Adrenal gland (tissue), 12 donors: ENCODE measurements around the gene PSMD12. TPM values are rescaled to one million over a fixed set of nuclear protein-coding genes. Genes with fewer than 3 reads are reported as not detected.
"Not testable (repeated sequence)": the region's sequence is repeated elsewhere in the genome, so short reads cannot be mapped to it uniquely, and the experiment has no call there.

Source experiments
- DNase-seq, 7 donors: peaks; one replicate each; pipeline ENCODE4 v3.0.0-alpha.2; 2019 to 2020
- H3K27ac ChIP-seq, 5 donors: fragments of 200-600 bp; sonication (generic) in 4 of 5; 1 replicate in 3 of 5; 2 replicates in 2 of 5; pipeline versions ENCODE4 v1.5.1 to v1.8.0; 2016 to 2020; ENCODE audit warnings: mild to moderate bottlenecking in 1 of 5
- H3K27me3 ChIP-seq: fragments of 200-600 bp; 2 replicates; pipeline ENCODE4 v1.8.0; 2021
- H3K36me3 ChIP-seq, 2 donors: fragments of 200-600 bp; replicated peaks in 1 of 2; 1 replicate in 1 of 2; 2 replicates in 1 of 2; pipeline versions ENCODE4 v1.5.1 to v1.8.0; 2018 to 2022
- H3K4me1 ChIP-seq, 2 donors: fragments of 200-600 bp; replicated peaks in 1 of 2; 1 replicate in 1 of 2; 2 replicates in 1 of 2; pipeline versions ENCODE4 v1.5.1 to v1.8.0; 2018 to 2021
- H3K4me3 ChIP-seq, 4 donors: fragments of 200-600 bp; sonication (generic) in 3 of 4; one replicate each; pipeline ENCODE4 v1.5.1; 2016 to 2018
- H3K9me3 ChIP-seq, 3 donors: fragments of 200-600 bp; sonication (generic) in 1 of 3; replicated peaks in 1 of 3; 1 replicate in 2 of 3; 2 replicates in 1 of 3; pipeline versions ENCODE4 v1.5.1 to v1.8.0; 2016 to 2021
- POLR2A ChIP-seq, 2 donors: fragments of 450-650 bp; IDR thresholded peaks; one replicate each; pipeline ENCODE4 v1.6.1; 2017; ENCODE audit warnings: antibody characterized with exemption in 2 of 2, mild to moderate bottlenecking in 2 of 2, moderate library complexity in 1 of 2
- WGBS, 4 donors: extraction: QIAGEN DNeasy Blood & Tissue Kit in 2 of 4; methylation state at CpG; one replicate each; pipeline versions ENCODE4 v1.1.5 to v1.1.7; 2013 to 2017; 5-methylcytosine and 5-hydroxymethylcytosine counted together
- intact Hi-C, 2 donors: fragments of 100-400 bp; cut with DNase I; formaldehyde crosslinking; loops; one replicate each; pipeline versions ENCODE4 v1.14.1 to v1.15.0; 2022 to 2023
- polyA plus RNA-seq, 3 donors: library from polyadenylated mRNA; stranded (reverse); fragments of 200-250 nt in 2 of 3; fragments of 350-450 nt in 1 of 3; fragmentation: Illumina TruSeq in 1 of 3; extraction: RNeasy Lipid Tissue Mini Kit (QIAGEN cat#74804) in 1 of 3; gene quantifications; one replicate each; pipeline ENCODE4 v1.2.3, GENCODE V29; 2013 to 2014
- total RNA-seq, 9 donors: library from RNA; depleted of rRNA in 4 of 9; stranded (reverse); fragments of >200 nt in 4 of 9; fragments of 120-200 nt in 1 of 9; fragmentation: NEBNext Ultra II Directional in 1 of 9; extraction: Animal tissue kit (Norgen Biotek cat#: 25700) in 1 of 9; gene quantifications; one replicate each; pipeline versions ENCODE4 v1.1.0 to v1.2.4, GENCODE V29; 2013 to 2023
- TF ChIP-seq, protein P1 (sequence below), 6 experiments: fragments of 450-650 bp in 4 of 6; fragments of 200-600 bp in 2 of 6; sonication (generic) in 1 of 6; IDR thresholded peaks; 1 replicate in 5 of 6; 2 replicates in 1 of 6; pipeline versions ENCODE4 v1.5.1 to v1.8.0; 2016 to 2021; ENCODE audit warnings: antibody characterized with exemption in 6 of 6, mild to moderate bottlenecking in 2 of 6, moderate library complexity in 1 of 6
- donor health status: healthy with polysubstance abuse.
- donor health status: Bipolar disorder and iron deficiency.
- donor health status: DM: yes; HTN: yes; CAD: no.
- donor health status: DM: no; HTN: no; CAD: no.
- donor health status: DM: no; HTN: no; CAD: no.
- donor health status: DM: yes; HTN: yes; CAD: no.

Gene PSMD12
- total and polyA plus RNA-seq, 12 donors: 19.7 to 163 (median 38.3) TPM

DNA sequence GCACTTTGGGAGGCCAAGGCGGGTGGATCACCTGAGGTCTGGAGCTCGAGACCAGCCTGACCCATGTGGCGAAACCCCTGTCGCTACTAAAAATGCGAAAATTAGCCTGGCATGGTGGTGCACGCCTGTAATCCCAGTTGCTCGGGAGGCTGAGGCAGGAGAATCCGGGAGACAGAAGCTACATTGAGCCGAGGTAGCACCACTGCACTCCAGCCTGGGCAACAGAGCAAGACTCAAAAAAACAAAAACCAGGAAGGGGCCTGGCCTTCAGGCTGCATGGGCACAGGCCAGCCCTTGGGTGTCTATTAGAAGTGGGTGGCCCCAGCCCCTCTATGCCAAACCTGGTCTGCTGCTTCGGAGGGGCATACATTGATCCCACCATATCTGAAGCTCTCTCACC, 56.0 kb downstream of the PSMD12 start:
- WGBS, 4 donors: 91 to 97% (median 95%) methylated on average over 9 to 10 of the region's 10 CpGs
- H3K4me1 ChIP-seq: peaks cover 0 to 7% of the 10 kb centered on the region in 2 donors

DNA sequence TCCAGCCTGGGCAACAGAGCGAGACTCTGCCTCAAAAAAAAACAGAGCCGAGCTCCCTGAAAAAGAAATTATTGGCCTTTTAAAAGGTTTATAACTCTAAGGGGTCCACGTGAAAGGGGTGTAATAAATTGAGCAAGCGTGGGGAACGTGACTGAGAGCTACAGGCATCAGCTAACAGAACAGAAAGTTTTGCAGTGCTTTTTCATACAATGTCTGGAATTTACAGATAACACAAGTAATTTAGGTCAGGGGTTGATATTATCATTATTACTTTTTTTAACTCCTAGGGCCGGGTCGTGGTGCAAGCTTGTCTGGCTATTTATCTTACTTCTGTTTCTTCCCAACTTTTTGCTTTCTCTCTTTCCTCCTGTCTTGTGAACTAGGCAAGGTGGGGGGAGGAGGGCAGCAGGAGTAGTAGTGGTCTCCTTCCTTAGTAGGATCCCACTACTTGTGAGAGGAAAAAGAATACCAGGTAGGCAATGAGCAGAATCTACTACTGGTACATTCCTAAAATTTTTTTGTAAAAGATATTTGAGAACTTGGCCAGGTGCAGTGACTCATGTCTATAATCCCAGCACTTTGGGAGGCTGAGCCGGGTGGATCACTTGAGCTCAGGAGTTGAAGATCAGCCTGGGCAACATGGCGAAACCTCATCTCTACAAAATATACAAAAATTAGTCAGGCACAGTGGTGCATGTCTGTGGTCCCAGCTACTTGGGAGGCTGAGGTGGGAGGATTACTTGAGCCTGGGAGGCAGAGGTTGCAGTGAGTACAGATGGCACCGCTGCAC, 60.7 kb downstream of the PSMD12 start:
- 60 to 70% (median 68%) methylated on average over 10 of the region's 10 CpGs for WGBS, 4 donors
- H3K27ac ChIP-seq, intact Hi-C loops, DNase-seq, H3K4me1 ChIP-seq, H3K27me3 ChIP-seq, H3K4me3 ChIP-seq, H3K9me3 ChIP-seq, H3K36me3 ChIP-seq: not testable (repeated sequence)

More for the DNA sequence above, 56.0 kb downstream of the PSMD12 start:
- no peak overlapping the region for H3K4me3 ChIP-seq
- H3K9me3 ChIP-seq: no peaks in the 10 kb centered on the region
- intact Hi-C loops: no loop called here
- H3K36me3 ChIP-seq: no peaks in the 10 kb centered on the region
- H3K27ac ChIP-seq: no peak overlapping the region
- DNase-seq: no peak
- no peaks in the 10 kb centered on the region for H3K27me3 ChIP-seq
- TF ChIP-seq POLR2A (IDR thresholded peaks at IDR 0.05): no peak
- TF ChIP-seq, protein P1, sequence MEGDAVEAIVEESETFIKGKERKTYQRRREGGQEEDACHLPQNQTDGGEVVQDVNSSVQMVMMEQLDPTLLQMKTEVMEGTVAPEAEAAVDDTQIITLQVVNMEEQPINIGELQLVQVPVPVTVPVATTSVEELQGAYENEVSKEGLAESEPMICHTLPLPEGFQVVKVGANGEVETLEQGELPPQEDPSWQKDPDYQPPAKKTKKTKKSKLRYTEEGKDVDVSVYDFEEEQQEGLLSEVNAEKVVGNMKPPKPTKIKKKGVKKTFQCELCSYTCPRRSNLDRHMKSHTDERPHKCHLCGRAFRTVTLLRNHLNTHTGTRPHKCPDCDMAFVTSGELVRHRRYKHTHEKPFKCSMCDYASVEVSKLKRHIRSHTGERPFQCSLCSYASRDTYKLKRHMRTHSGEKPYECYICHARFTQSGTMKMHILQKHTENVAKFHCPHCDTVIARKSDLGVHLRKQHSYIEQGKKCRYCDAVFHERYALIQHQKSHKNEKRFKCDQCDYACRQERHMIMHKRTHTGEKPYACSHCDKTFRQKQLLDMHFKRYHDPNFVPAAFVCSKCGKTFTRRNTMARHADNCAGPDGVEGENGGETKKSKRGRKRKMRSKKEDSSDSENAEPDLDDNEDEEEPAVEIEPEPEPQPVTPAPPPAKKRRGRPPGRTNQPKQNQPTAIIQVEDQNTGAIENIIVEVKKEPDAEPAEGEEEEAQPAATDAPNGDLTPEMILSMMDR (IDR thresholded peaks at IDR 0.05): no peak

DNA sequence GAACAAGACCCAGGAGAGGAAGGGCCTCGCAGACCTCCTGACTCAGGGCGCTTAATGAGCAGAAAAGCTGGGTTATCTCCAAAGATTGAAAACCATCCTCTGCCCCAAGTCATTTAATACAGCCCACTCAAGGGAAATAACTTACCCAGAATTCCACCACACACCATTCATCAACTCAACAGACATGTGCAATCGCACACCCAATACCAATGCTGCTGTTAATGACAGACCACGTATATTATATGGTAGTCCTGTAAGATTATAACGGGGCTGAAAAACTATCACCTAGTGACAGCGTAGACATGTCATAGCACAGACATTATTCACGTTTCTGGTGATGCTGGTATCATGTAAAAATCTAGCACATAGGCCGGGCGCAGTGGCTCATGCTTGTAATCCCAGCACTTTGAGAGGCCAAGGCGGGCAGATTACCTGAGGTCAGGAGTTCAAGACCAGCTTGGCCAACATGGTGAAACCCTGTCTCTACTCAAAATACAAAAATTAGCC, 68.9 kb downstream of the PSMD12 start:
- TF ChIP-seq POLR2A (IDR thresholded peaks at IDR 0.05): no peak
- TF ChIP-seq, protein P1 (IDR thresholded peaks at IDR 0.05): no peak
- Histone ChIP-seq H3K27ac (no peak overlapping the region), H3K4me1 (no peaks in the 10 kb centered on the region), H3K4me3 (no peak overlapping the region), H3K9me3 (no peaks in the 10 kb centered on the region), H3K36me3 (no peaks in the 10 kb centered on the region), H3K27me3 (no peaks in the 10 kb centered on the region)
- DNase-seq: no peak
- intact Hi-C loops: no loop called here
- WGBS, 4 donors: 79 to 90% (median 87%) methylated on average over 8 to 10 of the region's 10 CpGs

DNA sequence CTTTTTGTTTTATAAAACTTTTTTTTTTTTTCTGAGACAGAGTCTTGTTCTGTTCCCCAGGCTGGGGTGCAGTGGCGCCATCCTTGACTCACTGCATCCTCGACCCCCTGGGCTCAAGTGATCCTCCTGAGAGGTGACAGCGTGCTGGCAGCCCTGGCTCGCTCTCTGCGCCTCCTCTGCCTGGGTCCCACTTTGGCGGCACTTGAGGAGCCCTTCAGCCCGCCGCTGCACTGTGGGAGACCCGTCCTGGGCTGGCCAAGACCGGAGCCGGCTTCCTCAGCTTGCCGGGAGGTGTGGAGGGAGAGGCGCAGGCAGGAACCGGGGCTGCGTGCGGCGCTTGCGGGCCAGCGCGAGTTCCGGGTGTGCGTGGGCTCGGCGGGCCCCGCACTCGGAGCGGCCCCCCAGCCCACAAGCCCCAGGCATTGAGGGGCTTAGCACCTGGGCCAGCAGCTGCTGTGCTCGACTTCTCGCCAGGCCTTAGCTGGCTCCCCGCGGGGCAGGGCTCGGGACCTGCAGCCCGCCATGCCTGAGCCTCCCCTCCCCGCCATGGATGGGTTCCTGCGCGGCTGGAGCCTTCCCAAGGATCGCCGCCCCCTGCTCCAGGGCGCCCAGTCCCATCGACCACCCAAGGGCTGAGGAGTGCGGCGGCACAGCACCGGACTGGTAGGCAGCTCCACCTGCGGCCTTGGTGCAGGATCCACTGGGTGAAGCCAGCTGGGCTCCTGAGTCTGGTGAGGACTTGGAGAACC, 71.8 kb downstream of the PSMD12 start:
- no peaks in the 10 kb centered on the region for H3K9me3 ChIP-seq
- peaks cover 4 to 11% of the 10 kb centered on the region in 2 donors for H3K4me1 ChIP-seq
- no peak overlapping the region for H3K4me3 ChIP-seq
- DNase-seq: no peak
- no peak overlapping the region for H3K27ac ChIP-seq
- H3K36me3 ChIP-seq: no peaks in the 10 kb centered on the region
- no peaks in the 10 kb centered on the region for H3K27me3 ChIP-seq
- intact Hi-C loops: loop anchor here in 1 of 2 donors (5.0 kb wide), 1 partner anchor 72 kb away; no protein-coding TSS in a partner anchor
- no peak for TF ChIP-seq POLR2A (IDR thresholded peaks at IDR 0.05)
- TF ChIP-seq, protein P1 (IDR thresholded peaks at IDR 0.05): no peak
- WGBS, 4 donors: 87 to 94% (median 93%) methylated on average over 10 to 44 of the region's 44 CpGs
